GM13977 (cell line): ENCODE measurements around the gene THEM5.

ENCODE experiments used
- DNase-seq: peaks from one replicate; pipeline ENCODE4 v3.0.0; 2012; ENCODE audit warnings: low spot score
- CTCF ChIP-seq: IDR thresholded peaks from 2 replicates; pipeline ENCODE4 v1.5.1; 2012; ENCODE audit warnings: mild to moderate bottlenecking, control low read depth; ENCODE audit not compliant: insufficient read depth; ENCODE audit errors: extremely low read depth, missing control alignments
- in situ Hi-C: fragments of 300-500 bp; cut with MboI; formaldehyde crosslinking; loops from one replicate; pipeline ENCODE4 v1.12.0; 2022; ENCODE audit warnings: low sequenced_read_pairs, low pct_unique_long_range_greater_than_20kb, mixed read lengths, inconsistent platforms; ENCODE audit not compliant: unreplicated experiment

The THEM5 gene

GRCh38 chr1:151803164-151803563 is 50.3 kb downstream of the THEM5 start:
- in situ Hi-C loops, result no loop called here
- DNase-seq, result peak; percentile 8
- no peak for TF ChIP-seq CTCF

- no peak for DNase-seq
- in situ Hi-C loops, result no loop called here
- no peak for TF ChIP-seq CTCF
Observed at GRCh38 chr1:151802372-151802771, 51.1 kb downstream of the THEM5 start.

DNA sequence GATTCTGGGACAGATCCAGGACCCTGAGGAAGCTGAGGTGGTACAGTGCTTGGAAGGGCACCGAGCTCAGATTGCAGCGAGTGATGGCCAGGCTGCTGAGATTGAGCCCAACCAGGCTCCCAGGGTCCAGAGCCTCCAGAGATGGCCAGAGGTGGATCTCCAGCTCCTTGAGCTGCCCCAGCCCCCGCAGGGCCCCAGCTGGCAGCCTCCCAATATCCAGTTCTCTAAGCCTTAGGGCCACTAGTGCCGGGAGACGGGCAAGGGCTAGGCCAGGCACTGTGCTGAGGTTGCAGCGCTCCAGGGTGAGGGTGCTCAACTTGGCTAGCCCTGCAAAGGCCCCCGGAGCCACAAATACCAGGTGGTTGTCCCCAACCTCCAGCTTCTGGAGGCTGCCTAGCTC is 51.7 kb downstream of the THEM5 start:
- no peak for DNase-seq
- TF ChIP-seq CTCF, result no peak
- in situ Hi-C loops, result no loop called here

GRCh38 chr1:151801310-151801820 is 52.1 kb downstream of the THEM5 start:
- in situ Hi-C loops, result no loop called here
- no peak for TF ChIP-seq CTCF
- DNase-seq, result no peak

- DNase-seq, result no peak
- no peak for TF ChIP-seq CTCF
- in situ Hi-C loops, result no loop called here
Observed at GRCh38 chr1:151800830-151801229, 52.7 kb downstream of the THEM5 start.

- in situ Hi-C loops, result no loop called here
- no peak for TF ChIP-seq CTCF
- DNase-seq, result no peak
Observed at GRCh38 chr1:151799179-151800022, 54.1 kb downstream of the THEM5 start.

- TF ChIP-seq CTCF, result no peak
- in situ Hi-C loops, result no loop called here
- no peak for DNase-seq
Observed at GRCh38 chr1:151798571-151798970, 54.9 kb downstream of the THEM5 start.
